NCI-H2196 (cell line): ENCODE data around the gene ANO1.
A peak's percentile ranks its signal among the peaks of the same experiment; 100 is the strongest.

ENCODE experiments used
- DNase-seq: peaks from one replicate; lab custom pipeline; 2025; ENCODE audit not compliant: unreplicated experiment; lab: John Stamatoyannopoulos, UW

ANO1 gene

DNA sequence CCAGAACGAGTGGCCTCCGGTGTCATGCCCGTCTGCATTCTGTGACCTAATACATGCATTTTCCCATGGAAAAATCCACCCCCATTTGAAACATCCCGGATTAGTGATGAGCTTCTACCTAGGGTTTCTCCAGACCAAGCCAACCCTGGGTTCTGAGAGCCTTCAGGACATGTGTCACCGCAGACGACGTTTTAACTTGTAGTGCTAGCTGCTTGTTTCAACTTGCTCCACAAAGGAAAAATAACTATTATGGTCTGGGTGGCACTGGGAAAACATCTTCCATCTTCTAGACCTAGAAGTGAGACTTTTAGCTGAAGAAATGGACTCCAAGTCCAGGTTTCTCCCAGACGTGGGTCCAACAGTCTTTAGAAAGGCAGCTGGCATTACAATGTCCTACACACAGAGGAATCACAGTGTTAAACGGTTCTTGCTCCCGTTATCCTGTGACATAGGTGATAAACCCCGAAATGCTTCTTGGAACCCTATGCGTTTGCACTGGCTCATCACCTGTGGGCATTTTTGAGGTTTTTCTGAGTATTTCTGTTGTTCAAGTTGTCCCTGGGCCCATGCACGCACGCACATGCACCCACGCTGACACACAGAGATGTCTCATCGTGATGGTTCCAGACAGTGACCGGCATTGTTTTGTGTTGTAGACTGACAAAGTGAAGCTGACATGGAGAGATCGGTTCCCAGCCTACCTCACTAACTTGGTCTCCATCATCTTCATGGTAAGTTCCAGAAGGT lies 78.3 kb downstream of the ANO1 start:
- DNase-seq: no peak

DNA sequence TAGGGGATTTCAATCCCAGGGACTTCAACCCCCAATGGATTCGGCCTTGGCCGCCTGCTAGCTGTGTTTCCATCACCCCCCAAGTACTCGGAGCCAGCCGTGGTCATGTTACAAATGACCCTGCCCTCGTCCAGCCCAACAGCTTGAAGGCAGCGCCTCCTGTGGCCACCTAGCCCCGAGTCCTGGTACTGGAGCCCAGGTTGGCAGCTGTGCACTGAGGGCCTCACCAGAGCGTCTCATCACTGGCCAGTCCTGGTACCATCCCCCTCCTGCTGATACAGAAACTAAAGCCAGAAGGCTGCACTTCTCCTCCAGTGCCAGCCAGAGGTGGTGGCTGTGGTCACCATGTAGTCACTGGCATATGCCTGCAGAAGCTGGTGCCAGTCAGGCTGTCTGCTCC lies 80.1 kb downstream of the ANO1 start:
- DNase-seq: peak; percentile 47

DNA sequence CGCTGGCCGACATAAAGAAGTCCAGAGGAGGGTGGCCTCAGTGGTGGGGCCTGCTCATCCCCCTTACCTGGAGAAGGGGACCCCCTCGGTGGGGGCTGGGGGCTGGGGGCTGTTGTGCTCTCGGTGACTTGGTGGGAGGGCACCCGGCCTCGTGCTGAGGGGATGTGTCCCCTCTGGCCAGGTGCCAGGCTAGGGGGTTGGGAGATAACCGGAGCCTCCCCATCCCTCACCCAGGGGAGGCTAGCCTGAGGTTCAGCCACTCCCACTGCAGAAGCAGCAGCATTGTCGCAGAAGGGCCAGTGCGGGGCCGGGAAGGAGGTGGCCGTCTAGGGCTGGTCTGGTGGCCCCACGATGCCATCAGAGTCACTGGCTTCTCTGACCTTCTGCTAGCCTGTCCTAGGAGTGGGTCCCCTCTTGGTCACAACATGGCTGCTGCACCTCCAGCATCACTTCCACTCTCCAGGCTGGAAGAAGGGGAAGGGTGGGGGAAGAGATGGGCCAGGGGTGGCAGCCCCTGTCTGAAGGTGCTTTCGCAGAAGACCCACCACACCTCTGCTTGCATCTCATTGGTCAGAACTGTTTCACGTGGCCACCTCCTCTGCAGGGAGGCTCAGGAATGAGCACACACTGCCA lies 80.8 kb downstream of the ANO1 start:
- DNase-seq: no peak

DNA sequence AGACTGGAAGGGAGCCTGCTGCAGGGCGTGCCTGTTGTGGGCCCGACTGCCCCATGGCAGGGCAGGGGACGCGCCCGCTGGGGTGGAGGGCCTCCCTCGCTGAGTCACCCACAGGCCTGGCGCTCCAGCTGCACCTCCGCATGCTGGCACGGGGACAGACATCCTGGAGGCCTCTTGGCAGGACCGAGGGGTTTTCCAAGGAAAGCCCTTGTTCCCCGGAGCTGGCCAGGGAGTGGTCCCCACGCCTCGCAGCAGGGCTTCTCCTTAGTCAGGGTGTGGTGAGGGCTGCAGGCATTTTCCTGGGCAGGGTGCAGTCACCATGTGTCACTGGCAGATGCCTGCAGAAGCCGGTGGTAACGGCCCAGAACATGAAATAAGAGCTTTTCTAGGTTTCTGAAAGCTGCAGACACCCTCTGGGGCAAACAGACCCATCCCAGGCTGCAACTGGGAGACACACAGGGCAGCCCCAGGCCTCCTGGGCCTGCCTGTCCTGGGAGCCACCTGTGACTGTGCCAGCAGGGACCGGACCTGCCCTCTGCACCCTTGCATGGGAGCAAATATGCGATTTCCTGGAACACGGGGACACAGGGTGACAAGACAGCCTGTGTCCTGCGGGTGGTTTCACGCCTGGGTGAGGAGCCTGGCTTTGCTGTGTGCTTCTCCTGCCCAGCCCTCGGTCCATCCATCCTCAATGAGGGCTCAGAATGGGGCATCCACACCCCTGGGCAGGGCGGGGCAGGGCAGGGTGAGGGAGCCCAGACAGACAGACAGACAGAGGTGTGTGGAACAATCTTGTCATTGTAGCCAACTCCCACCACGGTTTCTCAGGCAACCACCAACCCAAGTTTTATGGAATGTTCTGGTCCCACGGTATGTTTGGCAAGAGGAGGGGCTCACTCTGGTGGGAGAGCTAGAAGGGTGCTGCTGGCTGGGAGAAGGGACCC lies 81.8 kb downstream of the ANO1 start:
- peak; percentile 30 for DNase-seq

DNA sequence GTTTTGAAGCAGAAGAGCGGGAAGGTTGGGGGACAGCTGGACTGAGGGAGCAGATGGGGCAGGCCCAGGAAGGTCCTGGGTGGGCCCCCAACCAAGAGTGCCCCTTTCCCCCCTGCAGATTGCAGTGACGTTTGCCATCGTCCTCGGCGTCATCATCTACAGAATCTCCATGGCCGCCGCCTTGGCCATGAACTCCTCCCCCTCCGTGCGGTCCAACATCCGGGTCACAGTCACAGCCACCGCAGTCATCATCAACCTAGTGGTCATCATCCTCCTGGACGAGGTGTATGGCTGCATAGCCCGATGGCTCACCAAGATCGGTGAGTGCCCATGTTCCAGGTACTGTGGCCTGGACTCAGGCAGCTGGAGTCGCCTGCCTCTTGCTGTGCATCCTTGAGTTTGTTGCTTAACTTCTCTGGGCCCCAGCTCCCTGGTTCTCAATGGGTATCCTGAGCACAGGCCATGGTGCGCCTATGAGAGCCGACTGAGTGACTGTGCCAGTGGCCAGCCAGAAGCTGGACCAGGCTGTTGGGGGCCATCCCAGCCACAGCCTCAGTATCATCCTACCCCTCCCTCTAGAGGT lies 83.0 kb downstream of the ANO1 start:
- DNase-seq: no peak

DNA sequence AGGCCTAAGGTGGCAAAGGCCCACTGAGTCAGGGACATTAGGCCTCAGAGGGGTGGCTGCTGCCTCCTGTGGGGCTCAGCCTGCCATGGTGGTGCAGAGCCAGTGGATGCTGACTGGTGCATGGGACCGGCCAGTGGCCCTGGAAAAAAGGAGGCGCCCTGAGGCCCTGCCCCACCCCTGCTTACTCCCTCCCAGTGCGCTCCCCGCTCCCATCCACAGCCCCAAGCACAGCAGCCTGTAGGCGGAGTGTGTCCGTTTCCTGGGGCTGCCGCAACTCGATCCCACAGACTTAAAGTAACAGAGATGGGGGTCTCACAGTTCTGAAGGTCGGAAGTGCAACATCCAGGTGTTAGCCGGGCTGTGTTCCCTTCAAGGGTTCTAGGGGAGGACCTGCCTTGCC lies 86.6 kb downstream of the ANO1 start:
- no peak for DNase-seq

DNA sequence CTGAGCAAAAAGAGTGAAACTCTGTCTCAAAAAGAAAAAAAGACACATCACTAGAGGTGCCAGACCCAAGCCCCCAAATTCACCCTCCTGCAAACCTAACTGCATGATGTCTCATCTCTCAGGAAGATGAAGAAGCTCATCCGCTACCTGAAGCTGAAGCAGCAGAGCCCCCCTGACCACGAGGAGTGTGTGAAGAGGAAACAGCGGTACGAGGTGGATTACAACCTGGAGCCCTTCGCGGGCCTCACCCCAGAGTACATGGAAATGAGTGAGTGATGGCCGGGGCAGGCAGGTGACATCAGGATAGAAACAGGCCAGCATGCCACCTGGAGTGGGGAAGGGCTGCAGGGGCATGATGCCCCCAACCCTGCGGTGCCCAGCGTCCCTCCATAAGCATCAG lies 89.0 kb downstream of the ANO1 start:
- no peak for DNase-seq

DNA sequence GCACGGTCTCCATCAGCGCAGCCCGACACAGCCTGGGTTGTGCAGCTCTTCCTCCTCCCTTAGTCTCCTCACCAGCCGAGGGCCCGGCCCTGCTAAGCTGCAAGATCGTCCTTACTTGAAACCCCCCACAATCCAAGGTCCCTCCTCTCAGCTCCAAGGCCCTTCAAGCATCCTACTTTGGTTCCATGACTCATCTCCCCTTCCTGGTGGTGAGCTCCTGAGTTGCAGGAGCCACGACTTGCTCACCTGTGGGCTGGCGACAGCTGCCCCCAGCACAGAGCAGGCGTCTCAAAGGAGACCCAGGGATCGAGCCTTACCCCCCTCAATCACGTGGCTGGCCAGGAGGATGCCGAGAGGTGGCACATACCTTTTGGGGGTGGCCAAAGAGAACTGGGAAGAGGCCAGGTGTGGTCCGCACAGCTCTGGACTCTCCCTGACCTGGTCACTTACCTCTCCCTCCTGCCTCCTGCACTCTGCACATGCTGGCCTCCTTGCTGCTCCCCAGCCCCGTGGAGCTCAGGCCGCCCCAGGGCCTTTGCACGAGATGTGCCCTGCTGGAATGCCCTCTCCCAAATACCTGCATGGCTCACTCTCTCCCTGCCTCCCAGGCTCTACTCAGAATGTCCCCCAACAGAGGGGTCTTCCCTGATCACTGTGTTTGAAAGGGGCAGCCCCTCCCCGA lies 89.7 kb downstream of the ANO1 start:
- DNase-seq: no peak

DNA sequence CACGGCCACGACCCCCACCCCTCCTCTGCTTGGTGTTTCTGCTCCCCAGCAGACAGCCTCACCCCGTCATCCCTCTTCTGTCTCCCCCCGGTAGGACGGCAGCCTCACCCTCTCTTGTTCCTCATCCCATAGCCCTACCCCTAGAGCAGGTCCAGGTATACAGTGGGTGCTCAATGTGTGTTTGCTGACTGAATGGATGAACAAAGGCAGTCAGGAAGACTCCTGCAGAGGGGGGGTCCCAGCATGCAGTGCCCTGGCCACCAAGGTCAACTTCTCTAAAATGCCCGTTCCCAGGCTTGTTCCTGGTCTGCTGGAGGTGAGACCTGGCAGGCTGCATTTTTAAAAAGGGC lies 90.3 kb downstream of the ANO1 start:
- DNase-seq: no peak

DNA sequence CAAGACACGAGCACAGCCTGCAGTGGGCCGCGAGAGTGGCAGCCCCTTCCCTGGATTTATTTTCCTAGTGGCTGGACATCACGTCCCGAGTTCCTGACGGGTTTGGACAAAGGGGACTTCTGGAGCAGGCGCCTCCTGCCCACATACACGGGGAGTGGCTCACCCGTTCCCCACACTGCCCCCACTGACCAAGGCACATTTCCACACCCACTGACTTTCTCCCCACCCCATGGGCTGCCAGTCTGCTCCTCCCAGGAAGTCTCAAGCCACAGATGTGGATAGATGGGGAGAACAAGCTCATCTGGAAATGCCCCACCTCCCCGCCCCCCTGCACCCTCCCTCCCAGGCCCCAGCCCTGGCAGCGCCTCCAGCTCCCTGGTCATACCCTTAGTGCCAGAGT lies 91.0 kb downstream of the ANO1 start:
- DNase-seq: no peak

DNA sequence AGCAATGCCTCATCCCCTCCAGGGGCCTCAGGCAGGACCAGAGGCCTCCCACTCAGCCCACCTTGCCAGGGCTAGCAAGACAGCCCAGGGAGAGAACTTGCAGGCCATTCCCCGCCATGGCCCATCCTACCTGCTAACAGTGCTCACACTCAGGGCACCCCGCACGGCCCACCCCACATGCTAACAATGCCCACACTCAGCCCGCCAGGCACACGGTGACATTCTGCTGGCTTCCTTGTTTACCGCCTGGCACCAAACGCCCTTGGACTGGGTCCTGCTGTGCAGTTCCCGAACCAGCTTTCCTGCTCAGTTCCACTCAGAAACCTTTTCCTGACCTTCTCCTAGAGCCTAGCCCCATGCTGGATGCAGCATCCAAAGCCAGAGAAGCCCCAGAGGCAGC lies 91.5 kb downstream of the ANO1 start:
- no peak for DNase-seq

DNA sequence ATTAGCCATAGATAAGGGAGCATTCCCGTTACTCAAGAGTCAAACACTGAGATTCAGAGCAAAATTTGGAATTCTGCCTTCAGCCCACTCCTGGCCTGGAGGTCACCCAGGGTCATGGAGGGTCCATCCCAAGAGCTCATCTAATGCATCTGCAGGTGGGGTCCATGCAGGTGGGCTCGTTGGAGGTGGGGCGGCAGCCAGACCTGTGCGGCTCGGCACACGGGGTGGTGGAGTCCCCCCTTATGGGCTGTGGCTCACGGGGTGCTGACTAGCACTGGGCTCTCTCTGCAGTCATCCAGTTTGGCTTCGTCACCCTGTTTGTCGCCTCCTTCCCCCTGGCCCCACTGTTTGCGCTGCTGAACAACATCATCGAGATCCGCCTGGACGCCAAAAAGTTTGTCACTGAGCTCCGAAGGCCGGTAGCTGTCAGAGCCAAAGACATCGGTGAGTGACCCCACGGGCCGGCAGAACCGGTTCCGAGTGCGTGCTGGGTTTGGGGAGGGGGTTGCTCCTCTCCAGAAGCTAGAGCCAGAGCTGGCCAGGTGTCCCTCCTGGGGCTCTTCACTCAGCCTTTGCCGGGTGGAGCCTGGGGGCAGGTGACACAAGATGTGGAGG lies 92.6 kb downstream of the ANO1 start:
- no peak for DNase-seq

DNA sequence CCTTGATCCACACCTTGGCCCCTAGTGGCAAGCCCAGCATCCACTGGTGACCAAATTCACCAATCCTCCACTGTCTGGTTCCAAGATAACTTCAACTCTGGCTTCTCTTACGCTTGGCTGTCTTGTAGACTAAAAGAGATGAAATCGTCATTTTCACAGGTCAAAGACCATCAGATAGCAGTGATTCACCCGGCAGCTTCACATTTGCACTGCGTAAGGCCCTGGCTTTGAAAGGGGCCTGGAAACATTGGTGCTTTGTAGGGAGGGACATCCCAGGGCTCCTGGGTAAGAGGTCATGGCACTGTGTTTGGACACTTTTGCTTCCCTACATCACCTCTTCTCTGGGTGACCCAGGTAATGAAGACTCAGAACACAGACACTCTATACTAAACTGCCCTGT lies 94.9 kb downstream of the ANO1 start:
- DNase-seq: no peak

DNA sequence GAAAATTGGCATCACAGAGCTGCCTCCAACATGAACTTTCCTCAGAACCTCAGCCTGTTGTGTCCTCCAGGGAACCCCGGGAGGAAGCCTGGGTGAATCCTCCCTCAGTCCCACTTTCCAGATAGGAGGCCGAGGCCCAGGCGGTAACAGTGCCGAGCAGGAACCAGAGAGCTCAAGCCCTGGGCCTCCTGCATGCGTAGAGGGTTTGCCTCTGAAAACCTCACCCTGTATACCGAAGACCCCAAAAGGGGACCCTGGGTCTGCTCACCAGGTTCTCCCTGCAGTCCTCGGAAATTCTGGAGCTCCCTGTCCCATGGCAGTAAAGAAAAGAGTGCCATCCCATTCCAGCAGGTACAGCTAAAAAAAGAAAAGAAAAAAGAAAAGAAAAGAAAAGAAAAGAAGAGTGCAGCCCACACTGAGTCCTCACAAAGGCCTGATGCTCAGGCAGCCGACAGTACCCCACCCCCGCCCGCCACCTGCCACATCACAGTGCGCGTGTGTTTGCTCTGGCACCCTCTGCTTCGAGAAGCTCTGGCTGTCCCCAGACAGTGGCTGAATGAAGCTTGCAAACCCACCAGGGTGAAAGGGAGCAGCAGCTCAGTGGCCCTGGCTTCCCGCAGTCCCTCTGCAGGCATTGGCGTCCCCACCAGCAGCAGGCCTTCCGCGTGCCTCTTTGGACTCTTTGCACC lies 96.6 kb downstream of the ANO1 start:
- no peak for DNase-seq

DNA sequence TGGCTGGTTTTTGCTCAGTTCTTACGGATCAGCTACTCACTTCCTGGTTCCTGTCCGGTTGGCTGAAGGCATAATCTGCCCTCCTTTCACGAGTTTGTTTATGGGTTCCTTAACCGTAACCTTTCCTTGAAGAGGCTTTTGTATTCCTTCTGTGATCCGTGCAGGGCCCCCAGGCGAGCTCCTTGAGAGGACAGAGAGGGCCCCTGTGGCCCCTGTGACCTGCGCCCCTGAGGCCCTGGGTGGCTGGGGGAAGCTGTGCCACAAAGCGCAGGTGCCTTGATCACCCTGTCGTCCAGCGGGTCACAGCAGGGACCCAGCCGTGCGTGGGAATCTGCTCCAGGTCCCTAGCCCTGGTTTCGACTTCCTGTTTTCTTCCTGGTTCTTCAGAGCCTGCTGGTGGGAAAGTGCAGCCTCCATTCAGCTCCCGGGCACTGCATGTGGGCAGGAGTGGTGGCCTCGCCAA lies 97.2 kb downstream of the ANO1 start:
- DNase-seq: peak; percentile 5

DNA sequence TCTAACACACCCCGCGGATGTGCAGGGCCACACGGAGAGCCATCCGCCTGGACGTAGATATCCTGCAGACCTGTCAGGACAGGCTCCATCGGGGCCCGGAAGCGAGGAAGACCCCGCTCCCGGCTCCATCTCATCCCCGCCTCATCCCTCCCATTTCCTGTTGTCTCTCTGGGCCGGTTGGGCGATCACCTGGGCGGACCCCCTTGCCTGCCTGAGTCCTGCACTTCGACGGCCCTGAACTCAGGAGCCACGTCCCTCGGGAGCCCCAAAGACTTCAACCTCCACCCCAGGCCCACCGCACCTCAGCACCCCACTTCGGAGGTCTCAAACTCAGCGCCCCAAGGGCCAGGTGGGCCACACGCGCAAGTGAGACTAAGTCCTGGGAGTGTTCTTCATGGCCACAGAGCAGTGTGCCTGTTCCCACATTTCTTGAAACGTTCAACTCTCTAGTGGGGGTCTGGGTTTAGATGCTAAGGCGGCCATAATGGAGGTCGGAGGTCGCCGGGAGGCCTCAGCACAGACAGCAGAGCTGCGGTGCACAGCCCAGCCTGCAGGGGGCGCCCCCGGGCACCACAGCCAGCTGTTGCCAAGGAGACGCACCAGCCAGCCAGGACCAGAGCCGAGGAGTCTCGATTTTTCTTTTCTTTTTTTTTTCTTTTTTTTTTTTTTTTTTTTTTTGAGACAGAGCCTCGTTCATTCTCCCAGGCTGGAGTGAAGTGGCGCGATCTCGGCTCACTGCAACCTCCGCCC lies 99.0 kb downstream of the ANO1 start:
- peak; percentile 13 for DNase-seq

DNA sequence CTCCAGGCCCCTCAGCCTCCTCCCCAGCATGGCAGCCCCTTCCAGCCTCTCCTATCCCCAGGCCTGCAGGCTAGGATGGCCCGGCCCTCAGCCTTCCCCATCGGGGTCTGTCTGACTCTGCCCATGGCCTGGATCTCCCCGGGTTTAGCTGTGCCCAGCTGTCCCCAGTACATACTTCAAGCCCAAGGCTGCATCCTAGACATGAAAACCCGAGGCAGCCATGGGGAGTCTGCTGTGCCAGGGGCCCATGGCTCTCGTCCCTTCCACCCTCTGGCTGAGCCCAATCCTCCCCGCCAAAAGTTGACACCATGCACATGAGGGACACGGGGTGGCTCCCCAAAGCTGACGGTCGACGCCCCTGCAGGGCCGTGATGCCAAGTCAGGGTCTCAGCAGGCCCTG lies 102.8 kb downstream of the ANO1 start:
- no peak for DNase-seq

DNA sequence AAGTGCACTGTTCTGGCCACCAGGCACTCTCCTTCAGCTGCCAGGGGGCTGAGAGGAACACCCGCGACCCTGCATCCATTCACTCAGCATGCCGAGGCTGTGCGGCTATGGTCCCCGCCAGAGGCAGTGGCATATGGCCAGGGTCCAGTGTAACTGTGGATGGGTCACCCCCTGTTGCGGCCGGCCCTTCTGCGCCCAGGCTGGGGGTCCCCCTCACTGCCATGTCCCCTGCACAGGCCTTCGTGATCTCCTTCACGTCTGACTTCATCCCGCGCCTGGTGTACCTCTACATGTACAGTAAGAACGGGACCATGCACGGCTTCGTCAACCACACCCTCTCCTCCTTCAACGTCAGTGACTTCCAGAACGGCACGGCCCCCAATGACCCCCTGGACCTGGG lies 104.1 kb downstream of the ANO1 start:
- no peak for DNase-seq

DNA sequence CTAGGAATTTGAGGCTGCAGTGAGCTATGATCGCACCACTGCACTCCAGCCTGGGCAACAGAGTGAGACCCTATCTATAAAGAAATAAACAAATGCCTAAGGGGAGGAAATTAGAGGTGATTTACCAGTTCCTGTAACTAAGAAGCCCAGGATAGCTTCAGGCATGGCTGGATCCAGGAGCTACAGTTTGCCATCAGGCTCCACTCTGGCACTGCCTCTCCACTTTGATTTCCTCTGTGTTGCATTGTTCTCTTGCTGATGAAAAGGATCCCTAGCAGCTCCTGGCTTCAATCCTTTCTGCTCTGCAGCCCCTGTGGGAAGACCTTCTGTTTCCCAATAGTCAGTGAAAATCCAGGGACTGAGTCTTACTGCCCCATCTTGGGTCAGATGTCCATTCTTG lies 104.9 kb downstream of the ANO1 start:
- DNase-seq: no peak
